Transverse colon (tissue), 4 donors: ENCODE results near the gene FAM135A. TPM values are rescaled to one million over a fixed set of nuclear protein-coding genes. Genes with fewer than 3 reads are reported as not detected.

Experiments used
- DNase-seq: peaks from one replicate; pipeline ENCODE4 v3.0.0-alpha.2; 2019
- H3K27ac ChIP-seq, 4 donors: fragments of 200-600 bp; sonication (generic); 2 replicates each; pipeline ENCODE4 v1.5.1; 2016 to 2018; ENCODE audit warnings: inconsistent platforms in 4 of 4
- H3K27me3 ChIP-seq: fragments of 200-600 bp; sonication (generic); 2 replicates; pipeline ENCODE4 v1.5.1; 2017; ENCODE audit warnings: inconsistent platforms
- H3K36me3 ChIP-seq, 4 donors: fragments of 200-600 bp; sonication (generic); 2 replicates each; pipeline ENCODE4 v1.5.1; 2017 to 2019; ENCODE audit warnings: inconsistent platforms in 4 of 4
- H3K4me1 ChIP-seq, 4 donors: fragments of 200-600 bp; sonication (generic); 2 replicates each; pipeline ENCODE4 v1.5.1; 2017 to 2020; ENCODE audit warnings: inconsistent platforms in 4 of 4
- H3K4me3 ChIP-seq, 4 donors: fragments of 200-600 bp; sonication (generic); 1 replicate in 1 of 4; 2 replicates in 3 of 4; pipeline versions ENCODE4 v1.5.1 to v1.6.1; 2017 to 2019; ENCODE audit warnings: inconsistent platforms in 4 of 4
- H3K9me3 ChIP-seq, 2 donors: fragments of 200-600 bp; sonication (generic); 2 replicates each; pipeline ENCODE4 v1.5.1; 2017 to 2019; ENCODE audit warnings: inconsistent platforms in 2 of 2
- EP300 ChIP-seq: sonication (generic); formaldehyde crosslinking; IDR thresholded peaks from one replicate; pipeline ENCODE4 v1.6.1; 2017; ENCODE audit warnings: antibody characterized with exemption, low read depth
- POLR2A ChIP-seq: fragments of 450-650 bp; IDR thresholded peaks from one replicate; pipeline ENCODE4 v1.6.1; 2016; ENCODE audit warnings: antibody characterized with exemption, mild to moderate bottlenecking, moderate library complexity
- POLR2AphosphoS5 ChIP-seq, 3 donors: sonication (generic); formaldehyde crosslinking; IDR thresholded peaks; one replicate each; pipeline ENCODE4 v1.6.1; 2016; ENCODE audit warnings: antibody characterized with exemption in 3 of 3
- WGBS, 2 donors: methylation state at CpG; one replicate each; pipeline ENCODE4 v1.1.5; 2018; ENCODE audit warnings: low coverage in 1 of 2; 5-methylcytosine and 5-hydroxymethylcytosine counted together
- in situ Hi-C, 4 donors: fragments of 200-750 bp; cut with MboI; loops; one replicate each; pipeline versions ENCODE4 v1.15.0 to v1.15.1; 2017; ENCODE audit warnings: low sequenced_read_pairs in 3 of 4, low pct_ligation_motif_present in 1 of 4, low pct_unique_long_range_greater_than_20kb in 1 of 4
- intact Hi-C: fragments of 100-400 bp; cut with DNase I; formaldehyde crosslinking; loops from one replicate; pipeline ENCODE4 v1.15.1; 2023; ENCODE audit warnings: low total_unique reads
- total RNA-seq, 4 donors: library from RNA; depleted of rRNA; stranded (reverse); fragments of >200 nt; gene quantifications; one replicate each; pipeline ENCODE4 v1.1.0, GENCODE V29; 2016
- TF ChIP-seq, protein P1 (sequence below), 5 experiments: fragments of 200-600 bp in 3 of 5; fragments of 450-650 bp in 2 of 5; sonication (generic) in 3 of 5; IDR thresholded peaks; 1 replicate in 2 of 5; 2 replicates in 3 of 5; pipeline ENCODE4 v1.5.1; 2016 to 2017; ENCODE audit warnings: antibody characterized with exemption in 5 of 5, inconsistent platforms in 3 of 5, mild to moderate bottlenecking in 2 of 5, moderate library complexity in 1 of 5

FAM135A gene
- total RNA-seq, 4 donors from 2014 or later = 38.9 to 115 (median 65.7) TPM

DNA sequence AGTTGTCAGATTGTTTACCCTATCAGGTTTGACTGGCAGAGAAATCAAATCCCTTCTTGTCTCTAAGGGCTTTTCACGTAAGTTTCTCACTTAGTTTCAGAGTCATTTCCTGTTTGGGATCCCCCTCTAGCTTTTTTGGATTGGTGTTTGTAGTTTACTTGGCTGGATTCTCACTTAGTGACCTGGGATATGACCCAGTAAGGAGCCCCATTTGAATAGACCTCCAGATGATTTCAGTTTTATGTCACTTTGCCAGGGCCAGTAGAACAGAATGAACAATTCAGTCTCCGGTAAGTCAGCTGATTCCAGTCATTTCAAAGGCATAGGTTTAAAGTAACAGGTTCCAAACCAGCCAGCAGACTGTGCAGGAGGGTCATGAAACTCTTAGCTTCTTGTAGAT is 8.2 kb downstream of the FAM135A start:
- Histone ChIP-seq H3K27me3 (no peaks in the 10 kb centered on the region), H3K27ac (no peak overlapping the region), H3K4me3 (no peak overlapping the region), H3K36me3 (peaks cover 0 to 5% (median 0%) of the 10 kb centered on the region in 4 donors), H3K4me1 (peaks cover 0 to 10% (median 4%) of the 10 kb centered on the region in 4 donors), H3K9me3 (no peaks in the 10 kb centered on the region)
- in situ Hi-C loops = loop anchor here in 1 of 4 donors (25.0 kb wide), 1 partner anchor 241 kb away; the partner anchor contains the start of gene SMAP1
- intact Hi-C loops = no loop called here
- no peak for DNase-seq
- no peak for TF ChIP-seq EP300
- TF ChIP-seq, protein P1, sequence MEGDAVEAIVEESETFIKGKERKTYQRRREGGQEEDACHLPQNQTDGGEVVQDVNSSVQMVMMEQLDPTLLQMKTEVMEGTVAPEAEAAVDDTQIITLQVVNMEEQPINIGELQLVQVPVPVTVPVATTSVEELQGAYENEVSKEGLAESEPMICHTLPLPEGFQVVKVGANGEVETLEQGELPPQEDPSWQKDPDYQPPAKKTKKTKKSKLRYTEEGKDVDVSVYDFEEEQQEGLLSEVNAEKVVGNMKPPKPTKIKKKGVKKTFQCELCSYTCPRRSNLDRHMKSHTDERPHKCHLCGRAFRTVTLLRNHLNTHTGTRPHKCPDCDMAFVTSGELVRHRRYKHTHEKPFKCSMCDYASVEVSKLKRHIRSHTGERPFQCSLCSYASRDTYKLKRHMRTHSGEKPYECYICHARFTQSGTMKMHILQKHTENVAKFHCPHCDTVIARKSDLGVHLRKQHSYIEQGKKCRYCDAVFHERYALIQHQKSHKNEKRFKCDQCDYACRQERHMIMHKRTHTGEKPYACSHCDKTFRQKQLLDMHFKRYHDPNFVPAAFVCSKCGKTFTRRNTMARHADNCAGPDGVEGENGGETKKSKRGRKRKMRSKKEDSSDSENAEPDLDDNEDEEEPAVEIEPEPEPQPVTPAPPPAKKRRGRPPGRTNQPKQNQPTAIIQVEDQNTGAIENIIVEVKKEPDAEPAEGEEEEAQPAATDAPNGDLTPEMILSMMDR (IDR thresholded peaks at IDR 0.05) = no peak
- no peak for TF ChIP-seq POLR2AphosphoS5 (IDR thresholded peaks at IDR 0.05)
- no peak for TF ChIP-seq POLR2A
- whole genome bisulfite sequencing, 2 donors = 63 to 73% methylated on average over 2 of the region's 2 CpGs

DNA sequence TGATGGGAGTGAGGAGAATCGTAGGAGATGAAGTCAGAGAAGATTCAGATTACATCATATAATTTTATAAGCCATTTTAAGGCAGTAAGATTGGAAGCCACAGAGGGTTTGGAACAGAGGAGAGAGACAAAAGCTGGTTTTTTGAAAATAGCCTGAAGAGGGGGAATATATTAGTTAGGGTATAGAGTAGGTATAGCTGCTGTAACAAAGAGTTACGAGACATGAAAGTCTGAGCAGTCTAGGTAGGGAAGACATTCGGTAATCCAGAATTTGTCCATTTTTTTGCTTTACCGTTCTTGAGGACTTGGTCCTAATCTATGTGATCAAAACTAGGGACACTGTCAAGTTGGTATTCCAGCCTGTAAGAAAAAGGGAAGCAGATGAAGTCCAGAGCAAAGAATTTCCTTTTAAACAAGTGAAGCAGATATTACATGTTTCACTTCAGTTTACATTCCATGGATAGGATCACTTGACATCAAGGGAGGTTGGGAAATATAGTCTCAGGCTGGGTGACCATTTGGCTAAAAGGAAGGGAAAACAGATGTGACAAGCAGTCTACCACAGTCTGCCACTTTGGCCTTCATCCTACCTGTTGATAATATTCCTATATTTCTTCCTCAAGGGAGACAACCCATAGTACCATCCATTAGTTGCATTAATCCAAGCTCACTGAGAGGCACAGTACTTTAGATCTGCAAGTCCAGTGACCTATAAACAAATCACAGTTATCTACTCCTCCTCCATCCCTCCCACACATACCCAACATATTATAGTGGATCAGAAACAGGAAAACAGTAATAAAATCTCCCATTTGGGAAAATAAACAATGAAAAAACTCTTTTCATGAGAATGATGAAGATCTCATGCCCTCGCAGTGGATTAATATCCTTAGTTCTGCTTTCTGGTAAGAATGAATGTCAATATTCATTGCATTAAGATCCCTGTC is 10.2 kb downstream of the FAM135A start:
- intact Hi-C loops (no loop called here), in situ Hi-C loops (loop anchor here in 1 of 4 donors (25.0 kb wide), 1 partner anchor 239 kb away; the partner anchor contains the start of gene SMAP1)
- TF ChIP-seq POLR2AphosphoS5 (IDR thresholded peaks at IDR 0.05) = peak in 2 of 3 donors; percentile 17 to 27
- TF ChIP-seq POLR2A = no peak
- TF ChIP-seq, protein P1 (IDR thresholded peaks at IDR 0.05) = no peak
- TF ChIP-seq EP300 = no peak
- WGBS, 2 donors = 85 to 88% methylated on average over 5 of the region's 5 CpGs
- Histone ChIP-seq H3K36me3 (peaks cover 0 to 8% (median under 1%) of the 10 kb centered on the region in 4 donors), H3K27me3 (no peaks in the 10 kb centered on the region), H3K27ac (peak overlapping the region in 1 of 4 donors; percentile 6), H3K9me3 (no peaks in the 10 kb centered on the region), H3K4me3 (no peak overlapping the region), H3K4me1 (peaks cover 0 to 10% (median 5%) of the 10 kb centered on the region in 4 donors)
- DNase-seq = no peak

DNA sequence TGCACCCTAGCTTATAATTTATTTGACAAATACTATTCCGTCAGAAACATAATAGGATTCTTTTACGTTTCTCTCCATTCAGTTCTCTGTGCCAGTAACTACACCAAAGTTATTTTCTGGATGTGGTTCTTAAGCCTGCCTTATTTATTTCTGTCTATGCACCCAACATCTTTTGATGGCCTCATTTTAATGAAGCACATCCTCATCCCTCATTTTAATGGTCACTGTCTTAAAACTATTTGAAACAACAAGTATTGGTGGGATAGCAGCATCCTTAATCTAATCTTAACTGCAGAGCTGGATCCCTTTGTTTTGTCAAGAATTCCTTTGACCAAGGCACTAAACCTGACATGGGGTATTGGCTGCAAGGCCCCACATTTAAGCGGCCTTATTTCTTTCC is 11.0 kb downstream of the FAM135A start:
- Histone ChIP-seq H3K4me1 (peaks cover 0 to 10% (median 5%) of the 10 kb centered on the region in 4 donors), H3K36me3 (peaks cover 0 to 15% (median 4%) of the 10 kb centered on the region in 4 donors), H3K27ac (no peak overlapping the region), H3K4me3 (no peak overlapping the region), H3K9me3 (no peaks in the 10 kb centered on the region), H3K27me3 (no peaks in the 10 kb centered on the region)
- intact Hi-C loops (no loop called here), in situ Hi-C loops (loop anchor here in 1 of 4 donors (25.0 kb wide), 1 partner anchor 238 kb away; the partner anchor contains the start of gene SMAP1)
- TF ChIP-seq, protein P1 (IDR thresholded peaks at IDR 0.05) = no peak
- no peak for TF ChIP-seq POLR2AphosphoS5 (IDR thresholded peaks at IDR 0.05)
- no peak for TF ChIP-seq EP300
- no peak for TF ChIP-seq POLR2A
- no peak for DNase-seq
- 74 to 76% methylated on average over 3 of the region's 3 CpGs for WGBS, 2 donors

DNA sequence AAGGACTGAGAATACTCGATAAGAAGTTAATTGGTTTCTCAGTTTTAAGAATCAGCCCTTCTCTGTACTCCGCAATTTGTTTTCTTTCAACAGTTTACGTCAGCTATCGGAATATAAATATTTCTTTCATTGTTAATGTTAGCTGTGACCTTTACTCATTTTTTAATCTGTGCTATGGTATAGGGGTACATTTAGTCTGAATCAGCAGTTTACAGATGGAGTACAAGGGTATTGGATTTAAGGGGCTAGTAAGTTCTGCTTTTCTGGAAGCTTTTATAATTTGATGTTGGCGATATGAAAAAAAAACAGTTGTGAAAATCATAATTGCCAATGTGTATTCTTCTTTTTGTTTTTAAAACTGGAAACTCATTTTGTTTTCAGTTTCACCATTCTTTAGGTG is 23.0 kb downstream of the FAM135A start:
- Histone ChIP-seq H3K27ac (no peak overlapping the region), H3K27me3 (no peaks in the 10 kb centered on the region), H3K9me3 (no peaks in the 10 kb centered on the region), H3K4me1 (no peaks in the 10 kb centered on the region), H3K36me3 (peaks cover 0 to 11% (median 5%) of the 10 kb centered on the region in 4 donors), H3K4me3 (no peak overlapping the region)
- in situ Hi-C loops = no loop called here
- intact Hi-C loops = no loop called here
- no peak for DNase-seq
- TF ChIP-seq EP300 (no peak), POLR2AphosphoS5 (IDR thresholded peaks at IDR 0.05) (no peak), POLR2A (no peak)
- TF ChIP-seq, protein P1 (IDR thresholded peaks at IDR 0.05) = no peak
- 79 to 85% methylated on average over 5 of the region's 5 CpGs for WGBS, 2 donors
